Fibroblast of lung (primary cell): ENCODE data around the gene SNX5. TPM values are rescaled to one million over a fixed set of nuclear protein-coding genes. Genes with fewer than 3 reads are reported as not detected.

ENCODE experiments used
- DNase-seq, 2 donors: peaks; one replicate each; pipeline versions ENCODE4 v3.0.0 to v3.0.0-alpha.2; 2010; ENCODE audit warnings: low read depth in 2 of 2
- H2AFZ ChIP-seq: 2 replicates; pipeline ENCODE4 v1.5.1; 2012; ENCODE audit warnings: low read length, control low read depth, inconsistent platforms
- H3K27ac ChIP-seq: 2 replicates; pipeline ENCODE4 v1.5.1; 2011; ENCODE audit warnings: low read length, control low read depth; ENCODE audit not compliant: insufficient read depth
- H3K27me3 ChIP-seq: 2 replicates; pipeline ENCODE4 v1.5.1; 2011; ENCODE audit warnings: mild to moderate bottlenecking, low read length; ENCODE audit not compliant: control insufficient read depth, insufficient read depth
- H3K36me3 ChIP-seq: 2 replicates; pipeline ENCODE4 v1.5.1; 2011; ENCODE audit warnings: low read length; ENCODE audit not compliant: control insufficient read depth, insufficient read depth
- H3K4me1 ChIP-seq: 2 replicates; pipeline ENCODE4 v1.5.1; 2011; ENCODE audit warnings: low read length; ENCODE audit not compliant: control insufficient read depth, insufficient read depth; ENCODE audit errors: extremely low read depth
- H3K4me2 ChIP-seq: 2 replicates; pipeline ENCODE4 v1.5.1; 2011; ENCODE audit warnings: low read length, control low read depth; ENCODE audit not compliant: insufficient read depth; ENCODE audit errors: extremely low read depth
- H3K4me3 ChIP-seq, 4 experiments: fragments of 200-600 bp in 1 of 4; sonication (generic) in 1 of 4; replicated peaks in 1 of 4; 2 replicates each; pipeline ENCODE4 v1.5.1; 2011 to 2016; ENCODE audit warnings: low read length in 4 of 4, low read depth in 3 of 4, mild to moderate bottlenecking in 3 of 4, control low read depth in 2 of 4, inconsistent platforms in 1 of 4, mixed read lengths in 1 of 4; ENCODE audit not compliant: insufficient read depth in 1 of 4; ENCODE audit errors: control extremely low read depth in 1 of 4
- H3K79me2 ChIP-seq: 2 replicates; pipeline ENCODE4 v1.5.1; 2012; ENCODE audit warnings: mild to moderate bottlenecking, low read length, inconsistent platforms; ENCODE audit not compliant: control insufficient read depth, insufficient read depth
- H3K9ac ChIP-seq: 2 replicates; pipeline ENCODE4 v1.5.1; 2011; ENCODE audit warnings: mild to moderate bottlenecking, low read length, control low read depth; ENCODE audit not compliant: insufficient read depth
- H3K9me3 ChIP-seq: 2 replicates; pipeline ENCODE4 v1.5.1; 2012; ENCODE audit warnings: low read depth, low read length; ENCODE audit not compliant: control insufficient read depth, insufficient read depth
- H4K20me1 ChIP-seq: 2 replicates; pipeline ENCODE4 v1.5.1; 2011; ENCODE audit warnings: low read length; ENCODE audit not compliant: control insufficient read depth, insufficient read depth; ENCODE audit errors: extremely low read depth
- EZH2 ChIP-seq: IDR thresholded peaks from 2 replicates; pipeline ENCODE4 v1.5.1; 2012; ENCODE audit warnings: low read length, control low read depth, mild to moderate bottlenecking; ENCODE audit errors: missing control alignments
- polyA plus RNA-seq, 2 donors: library from polyadenylated mRNA; depleted of rRNA in 1 of 2; stranded (reverse) in 1 of 2; unstranded in 1 of 2; fragments of >200 nt; gene quantifications; 2 replicates each; pipeline ENCODE4 v1.2.1, GENCODE V29; 2011 to 2012; ENCODE audit warnings: missing spikeins in 1 of 2
- total RNA-seq: library from RNA; depleted of rRNA; stranded (reverse); fragments of >200 nt; gene quantifications from 2 replicates; pipeline ENCODE4 v1.2.1, GENCODE V29; 2014
- TF ChIP-seq, protein P1 (sequence below), 2 donors: IDR thresholded peaks in 1 of 2; conservative IDR thresholded peaks in 1 of 2; 1 replicate in 1 of 2; 2 replicates in 1 of 2; pipeline ENCODE4 v1.5.1; 2011 to 2012; ENCODE audit warnings: low read length in 2 of 2, control low read depth in 1 of 2, inconsistent platforms in 1 of 2, low read depth in 1 of 2, mild to moderate bottlenecking in 1 of 2

The SNX5 gene
- total and polyA plus RNA-seq, 2 donors (not counting 1 experiment from before 2014, with no cell fraction given) = 73.5 to 127 TPM

DNA sequence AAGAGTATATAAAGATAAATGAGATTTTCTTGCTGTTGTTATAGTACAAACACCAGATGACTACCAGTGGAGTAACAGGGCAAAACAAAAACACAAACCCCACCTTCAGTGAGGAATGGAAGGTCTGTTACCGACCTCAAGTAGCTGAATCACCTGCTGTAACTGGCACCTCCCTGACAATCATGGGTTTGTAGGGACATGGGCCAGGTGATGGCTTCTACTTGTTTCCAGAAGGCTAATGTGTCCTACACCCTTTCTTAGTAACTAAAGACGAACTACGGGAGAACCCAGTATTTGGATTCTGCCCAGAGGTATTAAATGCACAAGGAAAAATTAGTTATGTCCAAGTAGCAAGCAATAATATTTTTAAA, 26.8 kb downstream of the SNX5 start:
- Histone ChIP-seq H2AFZ (no peak overlapping the region), H4K20me1 (no peaks in the 10 kb centered on the region), H3K27me3 (no peaks in the 10 kb centered on the region), H3K4me3 (no peak overlapping the region), H3K79me2 (no peaks in the 10 kb centered on the region), H3K27ac (no peak overlapping the region), H3K36me3 (peaks cover 28% of the 10 kb centered on the region), H3K9ac (no peak overlapping the region), H3K9me3 (no peaks in the 10 kb centered on the region), H3K4me1 (peaks cover 9% of the 10 kb centered on the region), H3K4me2 (no peak overlapping the region)
- no peak for DNase-seq
- TF ChIP-seq EZH2 = no peak
- TF ChIP-seq, protein P1, sequence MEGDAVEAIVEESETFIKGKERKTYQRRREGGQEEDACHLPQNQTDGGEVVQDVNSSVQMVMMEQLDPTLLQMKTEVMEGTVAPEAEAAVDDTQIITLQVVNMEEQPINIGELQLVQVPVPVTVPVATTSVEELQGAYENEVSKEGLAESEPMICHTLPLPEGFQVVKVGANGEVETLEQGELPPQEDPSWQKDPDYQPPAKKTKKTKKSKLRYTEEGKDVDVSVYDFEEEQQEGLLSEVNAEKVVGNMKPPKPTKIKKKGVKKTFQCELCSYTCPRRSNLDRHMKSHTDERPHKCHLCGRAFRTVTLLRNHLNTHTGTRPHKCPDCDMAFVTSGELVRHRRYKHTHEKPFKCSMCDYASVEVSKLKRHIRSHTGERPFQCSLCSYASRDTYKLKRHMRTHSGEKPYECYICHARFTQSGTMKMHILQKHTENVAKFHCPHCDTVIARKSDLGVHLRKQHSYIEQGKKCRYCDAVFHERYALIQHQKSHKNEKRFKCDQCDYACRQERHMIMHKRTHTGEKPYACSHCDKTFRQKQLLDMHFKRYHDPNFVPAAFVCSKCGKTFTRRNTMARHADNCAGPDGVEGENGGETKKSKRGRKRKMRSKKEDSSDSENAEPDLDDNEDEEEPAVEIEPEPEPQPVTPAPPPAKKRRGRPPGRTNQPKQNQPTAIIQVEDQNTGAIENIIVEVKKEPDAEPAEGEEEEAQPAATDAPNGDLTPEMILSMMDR (conservative IDR thresholded peaks at IDR 0.05 in 1 of 2, IDR thresholded peaks at IDR 0.05 in 1 of 2; ENCODE audit: low read depth in 1 of 2, low read length in 2 of 2) = no peak

GRCh38 chr20:17941087-17941825, 27.3 kb downstream of the SNX5 start:
- Histone ChIP-seq H3K4me2 (no peak overlapping the region), H3K79me2 (no peaks in the 10 kb centered on the region), H3K4me3 (no peak overlapping the region), H3K9ac (no peak overlapping the region), H3K9me3 (no peaks in the 10 kb centered on the region), H2AFZ (no peak overlapping the region), H4K20me1 (no peaks in the 10 kb centered on the region), H3K27ac (no peak overlapping the region), H3K36me3 (peaks cover 28% of the 10 kb centered on the region), H3K27me3 (no peaks in the 10 kb centered on the region), H3K4me1 (peaks cover 13% of the 10 kb centered on the region)
- TF ChIP-seq, protein P1 (conservative IDR thresholded peaks at IDR 0.05 in 1 of 2, IDR thresholded peaks at IDR 0.05 in 1 of 2; ENCODE audit: low read depth in 1 of 2, low read length in 2 of 2) = no peak
- no peak for TF ChIP-seq EZH2
- no peak for DNase-seq

DNA sequence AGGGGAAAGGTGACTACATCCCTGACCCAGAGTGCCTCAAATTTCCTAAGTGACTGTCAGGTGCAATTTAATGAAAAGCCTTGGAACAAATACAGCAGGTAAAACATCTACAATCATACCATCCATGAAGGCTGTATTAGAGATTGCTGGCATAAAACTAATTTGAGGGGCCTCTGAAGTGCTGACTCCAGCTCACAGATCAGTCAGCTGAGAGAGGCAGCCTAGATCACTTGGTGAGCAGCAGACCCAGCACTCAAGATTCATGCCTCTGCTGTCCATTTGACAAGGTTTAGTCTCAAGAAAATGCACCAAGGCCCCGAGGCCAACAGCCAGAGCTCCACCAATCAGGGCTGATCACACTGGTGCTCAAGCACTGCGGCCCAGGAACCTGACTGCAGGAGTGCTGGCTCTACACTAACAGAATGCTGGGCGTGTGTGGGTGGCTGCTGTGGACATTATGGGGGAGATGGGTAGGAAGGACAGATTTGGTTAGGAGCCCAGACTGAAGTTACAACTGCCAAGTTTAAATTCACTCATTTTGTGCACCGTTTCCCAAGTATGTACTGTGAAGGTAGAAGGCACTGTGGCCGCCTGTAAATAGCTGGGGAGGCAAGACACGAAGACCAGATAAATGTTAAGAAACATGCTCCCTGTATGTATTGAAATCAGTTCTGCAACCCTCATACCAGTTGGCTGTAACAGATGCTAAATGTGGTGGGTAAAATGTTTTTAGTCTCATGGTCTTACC, 28.2 kb downstream of the SNX5 start:
- no peak for DNase-seq
- Histone ChIP-seq H3K4me3 (no peak overlapping the region), H3K4me2 (no peak overlapping the region), H3K27me3 (no peaks in the 10 kb centered on the region), H2AFZ (no peak overlapping the region), H4K20me1 (no peaks in the 10 kb centered on the region), H3K4me1 (peaks cover 19% of the 10 kb centered on the region), H3K27ac (no peak overlapping the region), H3K79me2 (no peaks in the 10 kb centered on the region), H3K36me3 (peaks cover 22% of the 10 kb centered on the region), H3K9me3 (no peaks in the 10 kb centered on the region), H3K9ac (no peak overlapping the region)
- no peak for TF ChIP-seq EZH2
- TF ChIP-seq, protein P1 (conservative IDR thresholded peaks at IDR 0.05 in 1 of 2, IDR thresholded peaks at IDR 0.05 in 1 of 2; ENCODE audit: low read depth in 1 of 2, low read length in 2 of 2) = no peak
